Right renal cortex interstitium (tissue), 3 donors: ENCODE measurements around the gene VWA2. TPM values are rescaled to one million over a fixed set of nuclear protein-coding genes. Genes with fewer than 3 reads are reported as not detected.
"Not testable (repeated sequence)": the region's sequence is repeated elsewhere in the genome, so short reads cannot be mapped to it uniquely, and the experiment has no call there.

ENCODE experiments used
- DNase-seq, 3 donors: peaks; one replicate each; pipeline ENCODE4 v3.0.0-alpha.2; 2013; ENCODE audit warnings: low read depth in 3 of 3, low spot score in 2 of 3
- polyA plus RNA-seq, 3 donors: library from polyadenylated mRNA; unstranded; fragments of 120-200 nt; gene quantifications; one replicate each; pipeline ENCODE4 v1.2.1, GENCODE V29; 2013; ENCODE audit not compliant: insufficient read length in 3 of 3

Gene VWA2
- polyA plus RNA-seq, 3 donors, result 1.6 to 2.1 (median 1.7) TPM

DNA sequence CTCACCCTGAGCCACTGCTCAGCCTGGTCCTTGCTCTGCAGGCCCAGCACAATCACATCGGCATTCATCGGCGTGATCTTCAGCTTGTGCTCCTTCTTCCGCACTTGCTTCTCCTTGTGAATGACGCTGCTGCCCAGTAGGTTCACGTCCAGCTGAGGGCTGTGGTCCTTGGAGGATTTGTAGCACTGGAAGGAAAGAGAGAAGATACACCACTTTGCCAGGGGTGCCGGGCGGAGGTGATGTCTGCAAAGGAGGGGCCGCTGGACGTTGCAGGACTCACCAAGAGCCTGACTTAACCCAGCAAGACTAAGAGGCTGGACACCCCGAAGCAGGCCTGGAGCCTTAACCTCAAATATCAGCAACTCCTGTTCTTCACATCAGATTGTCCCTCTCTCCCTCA is 74.8 kb downstream of the VWA2 start:
- DNase-seq, result no peak

DNA sequence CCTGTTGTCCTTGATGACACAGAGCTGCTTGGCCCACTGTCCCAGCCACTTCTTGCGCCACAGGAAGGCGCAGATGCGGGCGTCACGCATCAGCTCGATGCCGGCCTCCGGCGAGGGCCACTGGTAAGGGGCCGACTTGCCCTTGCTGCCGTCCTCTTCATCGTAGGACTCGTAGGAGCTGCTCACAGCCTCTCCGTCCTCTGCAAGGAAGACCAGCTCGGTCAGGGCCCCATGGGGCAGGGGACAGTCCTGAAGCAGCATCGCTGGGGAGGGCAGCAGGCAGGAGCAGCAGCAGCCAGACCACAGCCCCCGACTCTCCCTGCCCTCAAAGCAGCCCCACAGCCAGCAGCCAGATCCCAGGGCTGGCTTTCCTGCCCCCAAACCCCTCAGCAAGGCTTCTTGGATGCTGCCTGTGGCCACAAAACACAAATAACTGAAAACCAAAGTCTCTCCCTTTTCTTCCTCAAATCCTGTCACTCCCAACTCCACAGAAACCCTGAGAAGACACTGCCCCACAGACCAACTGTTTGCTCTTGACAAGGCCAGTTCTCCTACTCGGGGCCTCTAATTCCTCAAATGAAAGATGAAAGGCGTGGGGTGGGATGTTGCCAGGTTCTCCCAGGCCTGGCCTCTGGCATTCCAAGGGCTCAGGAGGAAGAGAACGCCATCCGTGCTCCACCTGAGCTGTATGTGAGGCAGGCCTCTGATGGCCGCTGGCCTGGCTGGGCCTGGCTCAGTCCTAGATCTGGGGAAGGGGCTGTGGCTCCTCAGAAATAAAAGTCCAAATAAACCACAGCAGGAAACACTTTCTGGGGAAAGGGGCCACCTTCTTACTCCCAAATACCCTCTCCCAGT is 76.7 kb downstream of the VWA2 start:
- no peak for DNase-seq

GRCh38 chr10:114316744-114317143 is 77.7 kb downstream of the VWA2 start:
- DNase-seq, result no peak

GRCh38 chr10:114319406-114320248 is 80.6 kb downstream of the VWA2 start:
- DNase-seq, result no peak

DNA sequence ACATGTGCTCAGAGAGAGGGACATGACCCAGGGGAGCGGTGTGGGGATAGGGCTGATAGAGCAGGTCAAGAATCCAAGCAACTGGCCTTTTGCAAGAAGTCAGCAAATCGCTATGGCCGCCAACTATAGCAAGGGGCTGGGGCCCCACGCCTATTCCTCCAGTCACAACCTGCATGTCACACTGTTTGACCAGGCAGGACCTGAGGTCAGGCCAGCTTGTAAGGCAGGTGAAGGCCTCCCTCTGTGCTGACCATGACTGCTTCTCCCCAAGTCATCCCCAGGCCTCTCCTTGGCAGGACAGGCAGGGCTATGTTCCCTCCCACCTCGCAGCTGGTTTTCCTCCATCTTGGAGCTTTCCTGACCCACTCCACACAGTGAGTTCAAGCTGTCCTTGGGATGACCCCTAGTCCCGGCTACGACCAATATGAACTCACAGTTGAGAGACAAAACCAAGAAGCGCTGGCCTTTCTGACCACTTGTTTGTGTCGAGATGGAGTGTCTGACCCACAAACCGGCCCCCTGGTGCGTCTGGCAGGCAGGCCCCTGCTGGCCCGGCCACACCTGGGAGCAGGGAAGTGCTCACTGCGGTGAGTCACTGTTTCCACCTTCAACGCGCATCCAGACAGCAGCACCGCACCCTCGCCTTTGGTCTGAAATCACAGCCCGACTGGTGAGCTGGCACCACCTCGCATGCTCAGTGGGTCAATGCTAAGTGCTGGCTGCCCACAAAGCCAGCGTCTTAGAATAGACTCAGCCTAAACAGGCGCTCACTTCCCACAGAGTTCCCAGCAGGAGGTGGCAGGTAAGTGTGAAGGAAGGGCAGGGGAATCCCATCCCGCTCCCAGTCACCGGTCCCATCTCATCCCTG is 81.4 kb downstream of the VWA2 start:
- DNase-seq, result no peak

- no peak for DNase-seq
Measured at GRCh38 chr10:114322344-114322743, 83.3 kb downstream of the VWA2 start.

DNA sequence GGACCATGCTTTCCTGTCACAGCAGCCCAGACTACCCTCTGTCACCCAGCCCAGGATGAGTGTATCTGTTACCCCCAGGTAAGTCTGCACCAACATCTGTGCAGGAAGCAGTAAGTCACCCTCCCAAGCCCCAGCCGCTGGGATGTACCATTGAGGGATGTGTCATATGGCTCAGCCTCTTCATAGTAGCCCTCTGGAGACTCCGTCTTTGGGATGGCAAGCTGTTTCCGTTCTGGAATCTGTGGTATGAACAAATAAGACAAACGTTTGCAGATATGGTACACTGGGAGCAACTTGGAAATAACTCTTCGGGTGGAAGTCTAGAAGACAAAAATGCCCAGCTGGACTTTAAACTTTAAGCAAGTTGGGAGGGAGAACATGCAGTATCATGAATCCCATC is 84.0 kb downstream of the VWA2 start:
- DNase-seq, result no peak

GRCh38 chr10:114326795-114327194 is 87.7 kb downstream of the VWA2 start:
- no peak for DNase-seq

DNA sequence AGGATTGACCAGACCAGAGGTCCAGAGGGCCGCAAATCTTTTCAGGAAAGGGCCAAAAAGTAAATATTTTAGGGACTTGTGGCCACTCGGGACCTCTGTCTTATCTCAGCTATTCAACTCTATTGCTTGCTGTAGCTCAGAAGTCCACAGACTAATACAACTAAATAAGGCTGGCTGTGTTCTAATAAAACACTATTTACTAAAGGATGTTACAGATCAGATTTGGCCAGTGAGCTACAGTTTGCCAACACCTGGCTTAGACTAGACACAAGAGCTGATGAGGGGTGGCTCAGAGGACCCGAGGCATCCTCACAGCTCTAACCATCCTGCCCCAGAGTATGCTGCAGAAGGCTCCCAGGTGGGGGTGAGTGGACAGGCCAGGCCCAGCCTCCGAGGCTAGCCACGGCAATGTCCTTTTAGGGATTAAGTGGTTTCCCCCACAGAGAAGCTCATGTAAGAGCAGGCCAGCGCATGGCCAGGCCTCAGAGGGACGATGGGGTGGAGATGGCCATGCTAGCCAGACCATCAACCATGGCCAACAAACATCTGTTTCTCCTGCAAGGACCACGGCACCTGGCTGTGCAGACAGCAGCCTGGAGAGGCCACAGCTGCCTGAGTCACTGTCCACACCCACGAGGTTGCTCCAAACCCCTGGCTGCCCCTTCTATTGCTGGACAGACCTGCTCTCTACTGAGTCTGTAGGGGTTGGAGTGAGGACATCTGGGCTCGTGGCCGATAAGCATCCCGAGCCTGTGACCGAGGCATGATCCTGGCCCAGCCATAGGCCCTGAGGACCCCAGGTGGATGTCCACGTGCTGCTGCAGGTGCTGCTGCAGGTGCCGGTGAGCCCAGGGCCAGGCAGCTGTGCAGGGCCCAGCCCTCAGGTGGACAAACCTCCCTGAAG is 88.7 kb downstream of the VWA2 start:
- no peak for DNase-seq

- DNase-seq, result no peak
Measured at GRCh38 chr10:114328441-114328812, 89.4 kb downstream of the VWA2 start.

GRCh38 chr10:114328874-114329273 is 89.8 kb downstream of the VWA2 start:
- no peak for DNase-seq

DNA sequence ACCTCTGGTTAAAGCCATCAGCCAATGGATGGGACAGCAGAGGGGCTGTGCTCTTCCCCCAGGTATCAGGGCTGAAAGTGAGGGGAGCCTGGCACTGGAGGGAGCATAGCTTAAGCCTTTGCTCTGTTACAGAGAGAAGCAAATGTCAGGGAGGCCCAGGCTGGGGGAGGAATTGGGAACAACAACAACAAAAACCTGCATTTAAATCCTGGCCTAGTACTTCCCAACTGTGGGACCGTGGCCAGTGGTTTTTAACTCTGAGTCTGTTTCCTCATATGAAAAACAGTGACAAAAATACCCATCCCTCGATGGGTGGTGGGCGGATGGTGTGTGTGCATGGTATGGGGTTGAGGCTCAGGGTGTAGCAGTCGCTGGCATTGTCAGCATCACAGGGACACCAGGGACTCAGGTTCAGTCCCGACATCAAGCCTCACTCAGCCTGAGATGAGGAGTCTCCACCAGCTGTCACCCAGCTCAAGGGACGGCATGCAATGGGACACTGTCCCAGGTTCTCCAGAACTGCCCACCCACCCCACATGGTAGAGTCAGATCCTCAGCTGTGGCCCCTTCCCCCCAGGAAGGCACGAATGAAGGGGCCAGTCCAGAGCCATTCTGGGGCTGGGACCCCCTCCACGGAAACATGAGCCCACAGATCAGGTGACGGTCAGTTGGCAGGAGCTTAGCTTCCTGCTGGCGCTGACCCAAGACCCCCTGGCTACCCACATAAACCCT is 90.7 kb downstream of the VWA2 start:
- no peak for DNase-seq

DNA sequence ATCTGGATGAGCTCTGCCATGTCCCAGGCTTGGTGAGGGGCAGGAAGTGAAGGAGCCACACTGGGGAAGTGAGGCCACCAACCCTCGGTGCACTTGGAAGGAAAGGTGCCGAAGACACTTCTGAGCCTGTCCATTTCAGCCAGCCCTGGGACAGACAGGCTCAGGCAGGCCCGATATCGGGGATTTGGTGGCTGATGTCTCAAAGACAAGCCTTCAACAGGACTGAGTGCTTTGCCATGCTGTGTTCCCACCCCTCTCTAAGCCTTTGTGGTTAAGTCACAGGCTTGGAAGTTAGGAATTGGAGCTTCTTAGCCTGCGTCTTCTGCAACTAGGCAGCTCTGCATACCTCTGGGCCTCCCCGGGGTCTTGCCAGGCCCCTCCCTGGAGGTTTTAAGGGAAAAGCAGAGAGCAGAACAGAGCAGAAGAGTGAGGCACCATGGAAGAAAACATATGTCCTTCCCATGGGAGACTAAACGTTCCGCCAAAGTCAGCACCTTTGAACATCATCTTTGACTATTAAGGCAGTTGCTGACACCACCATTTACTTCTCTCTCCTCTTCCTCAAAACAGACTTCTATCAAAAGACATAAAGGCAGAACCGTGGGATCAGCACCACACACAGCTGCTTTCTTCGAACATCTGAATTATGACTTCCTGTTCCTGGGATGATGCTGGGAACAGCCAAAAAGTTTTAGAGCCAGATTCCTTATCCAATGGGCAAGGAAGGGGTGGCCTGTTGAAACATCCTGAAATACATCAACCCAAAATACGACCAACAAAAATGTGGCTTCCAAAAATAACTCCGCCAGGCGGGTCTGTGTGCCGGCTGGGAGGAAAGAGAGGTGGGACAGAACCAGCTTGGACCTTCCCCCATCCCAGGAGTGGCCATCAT is 93.5 kb downstream of the VWA2 start:
- DNase-seq, result no peak

DNA sequence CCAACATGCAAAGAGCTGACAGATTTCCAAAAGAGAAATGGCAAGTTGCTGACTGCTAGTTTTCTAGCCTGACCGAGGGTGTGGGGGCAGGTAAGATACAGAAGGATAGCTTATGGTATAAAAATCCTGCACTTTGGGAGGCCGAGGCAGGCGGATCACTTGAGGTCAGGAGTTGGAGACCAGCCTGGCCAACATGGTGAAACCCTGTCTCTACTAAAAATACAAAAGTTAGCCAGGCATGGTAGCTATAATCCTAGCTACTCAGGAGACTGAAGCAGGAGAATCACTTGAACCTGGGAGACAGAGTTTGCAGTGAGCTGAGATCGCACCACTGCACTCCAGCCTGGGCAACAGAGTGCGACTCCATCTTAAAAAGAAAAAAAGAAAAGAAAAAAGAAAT is 94.4 kb downstream of the VWA2 start:
- DNase-seq, result not testable (repeated sequence)

DNA sequence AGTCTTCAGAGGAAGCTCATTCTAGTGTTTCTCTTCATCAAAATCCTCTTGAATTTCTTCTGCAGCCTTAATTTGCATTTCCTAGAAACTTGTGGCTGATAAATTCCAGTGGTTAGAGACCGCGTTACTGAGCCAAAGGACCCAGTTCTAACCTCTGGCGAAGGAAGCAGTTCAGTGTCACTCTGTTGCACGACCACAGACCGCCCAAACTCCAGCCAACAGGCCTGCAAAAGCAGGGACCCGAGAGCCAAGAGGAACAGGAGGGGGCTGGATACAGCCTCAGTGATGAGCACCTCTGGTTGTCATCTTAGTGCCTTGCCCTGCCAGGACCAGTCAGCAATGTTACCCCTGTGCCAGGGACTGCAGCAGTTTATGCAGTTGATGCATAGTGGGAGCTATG is 95.2 kb downstream of the VWA2 start:
- no peak for DNase-seq

- no peak for DNase-seq
Measured at GRCh38 chr10:114335614-114336013, 96.6 kb downstream of the VWA2 start.

- DNase-seq, result no peak
Measured at GRCh38 chr10:114336823-114337509, 97.9 kb downstream of the VWA2 start.
